Measurements from ENCODE around the gene NAA50. TPM values are rescaled to one million over a fixed set of nuclear protein-coding genes. Genes with fewer than 3 reads are reported as not detected.

Gene NAA50
- total RNA-seq = 152 and 160 TPM in 2 replicates
- 53.1 and 54.0 TPM in 2 replicates for polyA plus RNA-seq
- polyA plus RNA-seq (2011; cell fraction: cytosol; rRNA removed) = 63.9 and 66.7 TPM in 2 replicates
- polyA plus RNA-seq (2011; cell fraction: nucleus; rRNA removed) = 48.1 and 52.9 TPM in 2 replicates
- polyA plus RNA-seq (2012) = 122 and 184 TPM in 2 replicates
- 41.3 and 57.2 TPM in 2 replicates for polyA minus RNA-seq
- polyA minus RNA-seq (2011; cell fraction: cytosol; rRNA and poly(A)+ RNA removed) = 151 TPM
- 35.2 and 54.4 TPM in 2 replicates for polyA minus RNA-seq (2011; cell fraction: nucleus; rRNA and poly(A)+ RNA removed)
- Bru-seq, nascent RNA = percentile 99 among the genes with signal in this experiment
- BruChase-seq, experiment 1, labeled RNA remaining after a 6-hour chase = percentile 98 among the genes with signal in this experiment
- percentile 99 among the genes with signal in this experiment for BruChase-seq, experiment 2, labeled RNA remaining after a 2-hour chase
- long read RNA-seq, full-length matches to known transcripts = 228 of 246 reads
- long read RNA-seq, partial matches to known transcripts = 2 of 246 reads
- long read RNA-seq, other reads (novel, unspliced or antisense) = 16 of 246 reads

DNA sequence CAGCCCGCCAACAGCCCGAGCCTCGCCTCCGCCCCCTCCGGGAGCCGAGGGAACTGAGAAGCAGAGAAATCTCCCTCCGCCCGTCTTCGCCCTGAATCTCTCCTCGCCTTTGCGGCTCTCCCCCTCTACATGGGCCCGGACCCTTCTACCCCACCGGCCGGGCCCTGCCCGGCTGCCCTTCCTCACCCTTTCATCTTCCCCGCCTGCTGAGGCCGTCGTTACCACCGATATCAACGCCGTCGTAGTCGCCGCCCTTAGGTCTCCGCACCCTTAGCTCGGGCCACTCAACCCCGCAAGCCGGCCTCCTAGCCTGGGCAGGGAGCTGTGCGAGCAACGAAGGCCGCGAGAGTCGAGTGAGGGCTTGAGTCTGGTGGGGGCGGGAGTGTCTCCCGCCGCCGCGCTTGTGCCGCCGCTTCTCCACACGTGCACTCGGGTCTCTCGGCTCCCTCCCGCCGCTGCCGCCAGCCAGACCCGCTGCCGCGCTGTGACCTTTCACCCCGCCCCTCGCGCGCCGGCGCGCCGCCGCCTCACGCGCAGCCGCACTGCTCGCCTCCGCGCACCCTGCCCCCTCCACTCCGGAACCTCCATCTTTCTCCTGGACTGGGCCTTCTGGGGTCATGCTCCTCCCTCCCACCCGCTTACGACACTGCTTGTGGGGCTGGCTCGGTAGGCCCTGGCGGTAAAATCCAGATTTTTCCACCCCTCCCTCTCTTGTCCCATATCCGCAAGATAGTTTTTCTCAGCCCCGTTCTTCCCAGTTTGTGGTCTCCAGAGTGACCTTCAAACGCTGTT lies at the start of gene NAA50:
Gene NAA50 (minus strand): TSS at position 494 of the 792 bp plus-strand sequence. CDS start 300 bp downstream, at position 194.
- DNase-seq (ENCODE audit: low read depth, low spot score) = peak; percentile 96
- POLR2A ChIA-PET = interaction anchor here (0.6 to 1.7 kb wide), 5 partner anchors 11 to 94 kb away, joined by 3 to 6 read pairs (median 4); no protein-coding TSS in a partner anchor
- H3K27ac ChIP-seq (ENCODE audit: insufficient read depth, low read depth, low read length) = peak within 1 kb of the TSS; percentile 99
- peak within 1 kb of the TSS; percentile 80 for H2AFZ ChIP-seq (ENCODE audit: low read depth, low read length)
- peak within 1 kb of the TSS; percentile 95 for H3K4me2 ChIP-seq (ENCODE audit: insufficient read depth, low read length)
- H3K36me3 ChIP-seq (ENCODE audit: control insufficient read depth in 2 of 2, extremely low read depth in 1 of 2, insufficient read depth in 2 of 2, low read length in 2 of 2) = no peaks in the 10 kb centered on the region
- no peaks in the 10 kb centered on the region for H3K27me3 ChIP-seq (ENCODE audit: control insufficient read depth in 2 of 2, insufficient read depth in 2 of 2, low read length in 2 of 2)
- TF ChIP-seq, protein P1, sequence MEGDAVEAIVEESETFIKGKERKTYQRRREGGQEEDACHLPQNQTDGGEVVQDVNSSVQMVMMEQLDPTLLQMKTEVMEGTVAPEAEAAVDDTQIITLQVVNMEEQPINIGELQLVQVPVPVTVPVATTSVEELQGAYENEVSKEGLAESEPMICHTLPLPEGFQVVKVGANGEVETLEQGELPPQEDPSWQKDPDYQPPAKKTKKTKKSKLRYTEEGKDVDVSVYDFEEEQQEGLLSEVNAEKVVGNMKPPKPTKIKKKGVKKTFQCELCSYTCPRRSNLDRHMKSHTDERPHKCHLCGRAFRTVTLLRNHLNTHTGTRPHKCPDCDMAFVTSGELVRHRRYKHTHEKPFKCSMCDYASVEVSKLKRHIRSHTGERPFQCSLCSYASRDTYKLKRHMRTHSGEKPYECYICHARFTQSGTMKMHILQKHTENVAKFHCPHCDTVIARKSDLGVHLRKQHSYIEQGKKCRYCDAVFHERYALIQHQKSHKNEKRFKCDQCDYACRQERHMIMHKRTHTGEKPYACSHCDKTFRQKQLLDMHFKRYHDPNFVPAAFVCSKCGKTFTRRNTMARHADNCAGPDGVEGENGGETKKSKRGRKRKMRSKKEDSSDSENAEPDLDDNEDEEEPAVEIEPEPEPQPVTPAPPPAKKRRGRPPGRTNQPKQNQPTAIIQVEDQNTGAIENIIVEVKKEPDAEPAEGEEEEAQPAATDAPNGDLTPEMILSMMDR (IDR thresholded peaks at IDR 0.05; ENCODE audit: extremely low read depth in 1 of 2, insufficient read depth in 1 of 2, low read depth in 1 of 2, low read length in 2 of 2) = peak in 1 of 2 donors; percentile 63
- TF ChIP-seq POLR2A (IDR thresholded peaks at IDR 0.05; ENCODE audit: low read depth, low read length) (peak; percentile 80), MYC (IDR thresholded peaks at IDR 0.05; ENCODE audit: low read depth, low read length) (peak; percentile 32), JUN (IDR thresholded peaks at IDR 0.05; ENCODE audit: borderline replicate concordance, insufficient read depth, insufficient read length, low read depth) (no peak), GATA2 (IDR thresholded peaks at IDR 0.05; ENCODE audit: insufficient read depth, insufficient read length, low read depth, low read length) (no peak), POLR2AphosphoS5 (IDR thresholded peaks at IDR 0.05; ENCODE audit: insufficient read depth, low read depth, low read length) (peak; percentile 83)
- TF ChIP-seq, protein P2, sequence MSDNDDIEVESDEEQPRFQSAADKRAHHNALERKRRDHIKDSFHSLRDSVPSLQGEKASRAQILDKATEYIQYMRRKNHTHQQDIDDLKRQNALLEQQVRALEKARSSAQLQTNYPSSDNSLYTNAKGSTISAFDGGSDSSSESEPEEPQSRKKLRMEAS (IDR thresholded peaks at IDR 0.05; ENCODE audit: insufficient read depth, insufficient read length) = peak; percentile 70
- no TSS peak for BruUV-seq (replicated peaks)
- no peaks in the 10 kb centered on the region for H4K20me1 ChIP-seq (replicated peaks; ENCODE audit: control insufficient read depth, extremely low read depth, insufficient read depth, low read length)
- intact Hi-C loops (cut with micrococcal nuclease) = loop anchor here (1.0 to 5.0 kb wide), 8 partner anchors 10 to 1401 kb away; partner anchors contain the start of genes GRAMD1C, USF3 and ZBTB20
- dilution Hi-C loops (cut with MboI; ENCODE audit: extremely low pct_ligation_motif_present, low sequenced_read_pairs) = no loop called here
- no peaks in the 10 kb centered on the region for H3K9me3 ChIP-seq (replicated peaks; ENCODE audit: control insufficient read depth, insufficient read depth, low read length)
- peak within 1 kb of the TSS; percentile 93 to 95 (median 95) for H3K4me3 ChIP-seq (replicated peaks in 1 of 3; ENCODE audit: insufficient read depth in 1 of 3, low read depth in 1 of 3, low read length in 3 of 3)
- H3K9me1 ChIP-seq (replicated peaks; ENCODE audit: control insufficient read depth, extremely low read depth, insufficient read depth, low read length) = no peaks in the 10 kb centered on the region
- peaks cover 38% of the 10 kb centered on the region for H3K4me1 ChIP-seq (ENCODE audit: control insufficient read depth, extremely low read depth, insufficient read depth, low read length)
- peaks cover 83% of the 10 kb centered on the region for H3K79me2 ChIP-seq (ENCODE audit: control insufficient read depth, insufficient read depth, low read length)
- CTCF ChIA-PET = interaction anchor here (0.6 to 3.6 kb wide), 30 partner anchors 11 to 1494 kb away, joined by 3 to 61 read pairs (median 6); partner anchors contain the start of genes CCDC191, GRAMD1C and QTRT2
- FAIRE-seq = peak; percentile 85
- peak within 1 kb of the TSS; percentile 96 for H3K9ac ChIP-seq (replicated peaks; ENCODE audit: extremely low read depth, insufficient read depth, low read length)
